Hematopoietic multipotent progenitor cell treated with erythropoietin and hydrocortisone succinate and interleukin-3 and kit ligand, for 15 days (in vitro differentiated cells): ENCODE measurements around the gene METTL21A.

Experiments
- DNase-seq: peaks from one replicate; pipeline ENCODE4 v3.0.0-alpha.2; 2015; ENCODE audit warnings: low spot score

Gene METTL21A

GRCh38 chr2:207624185-207625013 is 795 bp downstream of the METTL21A start:
- DNase-seq: peak; percentile 44

- no peak for DNase-seq
Measured at GRCh38 chr2:207621501-207622039, 3.6 kb downstream of the METTL21A start.

- no peak for DNase-seq
Measured at GRCh38 chr2:207619764-207620203, 5.4 kb downstream of the METTL21A start.

- no peak for DNase-seq
Measured at GRCh38 chr2:207617011-207617671, 8.1 kb downstream of the METTL21A start.

GRCh38 chr2:207616185-207616584 is 9.0 kb downstream of the METTL21A start:
- no peak for DNase-seq

- no peak for DNase-seq
Measured at GRCh38 chr2:207614824-207615223, 10.4 kb downstream of the METTL21A start.

- DNase-seq: no peak
Measured at GRCh38 chr2:207612714-207613113, 12.5 kb downstream of the METTL21A start.

- no peak for DNase-seq
Measured at GRCh38 chr2:207606829-207607228, 18.4 kb downstream of the METTL21A start.

GRCh38 chr2:207606399-207606798 is 18.8 kb downstream of the METTL21A start:
- no peak for DNase-seq

GRCh38 chr2:207603486-207603885 is 21.7 kb downstream of the METTL21A start:
- no peak for DNase-seq

- no peak for DNase-seq
Measured at GRCh38 chr2:207601774-207602173, 23.4 kb downstream of the METTL21A start.

- no peak for DNase-seq
Measured at GRCh38 chr2:207600231-207600630, 25.0 kb downstream of the METTL21A start.

GRCh38 chr2:207599636-207600035 is 25.6 kb downstream of the METTL21A start:
- no peak for DNase-seq

GRCh38 chr2:207594731-207595130 is 30.5 kb downstream of the METTL21A start:
- no peak for DNase-seq

GRCh38 chr2:207594264-207594663 is 30.9 kb downstream of the METTL21A start:
- DNase-seq: no peak

- DNase-seq: no peak
Measured at GRCh38 chr2:207593277-207593676, 31.9 kb downstream of the METTL21A start.

GRCh38 chr2:207589143-207589542 is 36.1 kb downstream of the METTL21A start:
- no peak for DNase-seq

GRCh38 chr2:207587305-207587704 is 37.9 kb downstream of the METTL21A start:
- DNase-seq: no peak

- DNase-seq: no peak
Measured at GRCh38 chr2:207584952-207585351, 40.2 kb downstream of the METTL21A start.

GRCh38 chr2:207571370-207571769 is 53.8 kb downstream of the METTL21A start:
- DNase-seq: no peak

GRCh38 chr2:207567671-207568070 is 57.5 kb downstream of the METTL21A start:
- DNase-seq: peak; percentile 68

- DNase-seq: no peak
Measured at GRCh38 chr2:207565736-207566500, 59.3 kb downstream of the METTL21A start.
